Upper lobe of left lung (tissue), 4 donors: ENCODE data around the gene FAM149A.

Experiments used
- POLR2AphosphoS5 ChIP-seq, 2 donors: sonication (generic); formaldehyde crosslinking; IDR thresholded peaks; one replicate each; pipeline ENCODE4 v1.5.1; 2017; ENCODE audit warnings: antibody characterized with exemption in 2 of 2
- TF ChIP-seq, protein P1 (sequence below), 6 experiments: fragments of 450-650 bp in 4 of 6; fragments of 200-600 bp in 2 of 6; sonication (generic) in 2 of 6; IDR thresholded peaks; one replicate each; pipeline ENCODE4 v1.5.1; 2016 to 2019; ENCODE audit warnings: antibody characterized with exemption in 6 of 6

DNA sequence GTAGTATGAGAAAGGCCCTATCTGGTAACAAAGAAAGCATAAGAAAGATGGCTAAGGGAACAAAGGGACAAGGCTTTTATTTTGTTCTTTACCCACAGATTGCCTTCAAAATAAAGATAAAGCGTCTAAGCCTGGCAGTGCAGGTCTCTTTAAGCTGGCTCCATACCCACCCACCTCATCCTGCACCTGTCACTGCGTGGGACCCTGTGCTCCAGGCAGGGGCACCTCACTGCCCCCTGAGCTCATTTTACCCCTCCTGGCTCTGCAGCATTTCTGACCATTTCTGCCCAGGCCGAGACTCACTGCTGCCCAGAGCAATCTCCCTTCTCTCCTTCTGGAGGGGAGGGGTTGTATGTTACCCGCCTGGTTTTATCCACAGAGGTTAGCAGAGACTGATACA lies 85.2 kb downstream of the FAM149A start:
- TF ChIP-seq, protein P1, sequence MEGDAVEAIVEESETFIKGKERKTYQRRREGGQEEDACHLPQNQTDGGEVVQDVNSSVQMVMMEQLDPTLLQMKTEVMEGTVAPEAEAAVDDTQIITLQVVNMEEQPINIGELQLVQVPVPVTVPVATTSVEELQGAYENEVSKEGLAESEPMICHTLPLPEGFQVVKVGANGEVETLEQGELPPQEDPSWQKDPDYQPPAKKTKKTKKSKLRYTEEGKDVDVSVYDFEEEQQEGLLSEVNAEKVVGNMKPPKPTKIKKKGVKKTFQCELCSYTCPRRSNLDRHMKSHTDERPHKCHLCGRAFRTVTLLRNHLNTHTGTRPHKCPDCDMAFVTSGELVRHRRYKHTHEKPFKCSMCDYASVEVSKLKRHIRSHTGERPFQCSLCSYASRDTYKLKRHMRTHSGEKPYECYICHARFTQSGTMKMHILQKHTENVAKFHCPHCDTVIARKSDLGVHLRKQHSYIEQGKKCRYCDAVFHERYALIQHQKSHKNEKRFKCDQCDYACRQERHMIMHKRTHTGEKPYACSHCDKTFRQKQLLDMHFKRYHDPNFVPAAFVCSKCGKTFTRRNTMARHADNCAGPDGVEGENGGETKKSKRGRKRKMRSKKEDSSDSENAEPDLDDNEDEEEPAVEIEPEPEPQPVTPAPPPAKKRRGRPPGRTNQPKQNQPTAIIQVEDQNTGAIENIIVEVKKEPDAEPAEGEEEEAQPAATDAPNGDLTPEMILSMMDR (IDR thresholded peaks at IDR 0.05), result no peak
- no peak for TF ChIP-seq POLR2AphosphoS5 (IDR thresholded peaks at IDR 0.05)
